HL-60 (cell line): ENCODE results near the gene TNFRSF8.

Experiments
- DNase-seq, 2 experiments: peaks; one replicate each; pipeline ENCODE4 v3.0.0-alpha.2; 2010 to 2020; ENCODE audit warnings: low read depth in 1 of 2, low spot score in 1 of 2
- H3K27ac ChIP-seq: fragments of 250-450 bp; sonication (Bioruptor Pico); replicated peaks from 2 replicates; pipeline ENCODE4 v1.5.1; 2020; ENCODE audit warnings: mild to moderate bottlenecking, moderate library complexity
- H3K27me3 ChIP-seq: fragments of 250-450 bp; sonication (Bioruptor Pico); 2 replicates; pipeline ENCODE4 v1.5.1; 2021; ENCODE audit warnings: mild to moderate bottlenecking, moderate library complexity; ENCODE audit not compliant: insufficient read depth, poor library complexity, severe bottlenecking
- H3K4me3 ChIP-seq: replicated peaks from 2 replicates; pipeline ENCODE4 v1.5.1; 2011; ENCODE audit warnings: mild to moderate bottlenecking, control low read depth, low read length; ENCODE audit not compliant: insufficient read depth
- GABPA ChIP-seq: IDR thresholded peaks from 2 replicates; pipeline ENCODE4 v1.6.1; 2012; ENCODE audit warnings: low read depth
- POLR2AphosphoS5 ChIP-seq: IDR thresholded peaks from 2 replicates; pipeline ENCODE4 v1.6.1; 2012; ENCODE audit warnings: low read depth
- SPI1 ChIP-seq: IDR thresholded peaks from 2 replicates; pipeline ENCODE4 v1.6.1; 2012; ENCODE audit warnings: low read depth, mild to moderate bottlenecking, borderline replicate concordance
- TF ChIP-seq, protein P1 (sequence below): IDR thresholded peaks from 2 replicates; pipeline ENCODE4 v1.6.1; 2012; ENCODE audit warnings: low read depth; ENCODE audit not compliant: insufficient replicate concordance
- TF ChIP-seq, protein P2 (sequence below): IDR thresholded peaks from one replicate; pipeline ENCODE4 v1.5.1; 2011; ENCODE audit warnings: low read length, control low read depth, inconsistent platforms; ENCODE audit not compliant: insufficient read depth

The TNFRSF8 gene

DNA sequence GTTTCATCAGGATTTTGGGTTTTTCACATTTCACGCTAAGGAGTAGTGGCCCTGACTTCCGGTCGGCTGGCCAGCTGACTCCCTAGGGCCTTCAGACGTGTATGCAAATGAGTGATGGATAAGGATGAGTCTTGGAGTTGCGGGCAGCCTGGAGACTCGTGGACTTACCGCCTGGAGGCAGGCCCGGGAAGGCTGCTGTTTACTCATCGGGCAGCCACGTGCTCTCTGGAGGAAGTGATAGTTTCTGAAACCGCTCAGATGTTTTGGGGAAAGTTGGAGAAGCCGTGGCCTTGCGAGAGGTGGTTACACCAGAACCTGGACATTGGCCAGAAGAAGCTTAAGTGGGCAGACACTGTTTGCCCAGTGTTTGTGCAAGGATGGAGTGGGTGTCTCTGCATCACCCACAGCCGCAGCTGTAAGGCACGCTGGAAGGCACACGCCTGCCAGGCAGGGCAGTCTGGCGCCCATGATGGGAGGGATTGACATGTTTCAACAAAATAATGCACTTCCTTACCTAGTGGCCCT is 80.6 kb downstream of the TNFRSF8 start:
- DNase-seq: peak; percentile 97 to 98
- peak overlapping the region; percentile 74 for H3K27ac ChIP-seq
- no peak for TF ChIP-seq GABPA
- TF ChIP-seq, protein P1, sequence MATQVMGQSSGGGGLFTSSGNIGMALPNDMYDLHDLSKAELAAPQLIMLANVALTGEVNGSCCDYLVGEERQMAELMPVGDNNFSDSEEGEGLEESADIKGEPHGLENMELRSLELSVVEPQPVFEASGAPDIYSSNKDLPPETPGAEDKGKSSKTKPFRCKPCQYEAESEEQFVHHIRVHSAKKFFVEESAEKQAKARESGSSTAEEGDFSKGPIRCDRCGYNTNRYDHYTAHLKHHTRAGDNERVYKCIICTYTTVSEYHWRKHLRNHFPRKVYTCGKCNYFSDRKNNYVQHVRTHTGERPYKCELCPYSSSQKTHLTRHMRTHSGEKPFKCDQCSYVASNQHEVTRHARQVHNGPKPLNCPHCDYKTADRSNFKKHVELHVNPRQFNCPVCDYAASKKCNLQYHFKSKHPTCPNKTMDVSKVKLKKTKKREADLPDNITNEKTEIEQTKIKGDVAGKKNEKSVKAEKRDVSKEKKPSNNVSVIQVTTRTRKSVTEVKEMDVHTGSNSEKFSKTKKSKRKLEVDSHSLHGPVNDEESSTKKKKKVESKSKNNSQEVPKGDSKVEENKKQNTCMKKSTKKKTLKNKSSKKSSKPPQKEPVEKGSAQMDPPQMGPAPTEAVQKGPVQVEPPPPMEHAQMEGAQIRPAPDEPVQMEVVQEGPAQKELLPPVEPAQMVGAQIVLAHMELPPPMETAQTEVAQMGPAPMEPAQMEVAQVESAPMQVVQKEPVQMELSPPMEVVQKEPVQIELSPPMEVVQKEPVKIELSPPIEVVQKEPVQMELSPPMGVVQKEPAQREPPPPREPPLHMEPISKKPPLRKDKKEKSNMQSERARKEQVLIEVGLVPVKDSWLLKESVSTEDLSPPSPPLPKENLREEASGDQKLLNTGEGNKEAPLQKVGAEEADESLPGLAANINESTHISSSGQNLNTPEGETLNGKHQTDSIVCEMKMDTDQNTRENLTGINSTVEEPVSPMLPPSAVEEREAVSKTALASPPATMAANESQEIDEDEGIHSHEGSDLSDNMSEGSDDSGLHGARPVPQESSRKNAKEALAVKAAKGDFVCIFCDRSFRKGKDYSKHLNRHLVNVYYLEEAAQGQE: no peak
- TF ChIP-seq, protein P2, sequence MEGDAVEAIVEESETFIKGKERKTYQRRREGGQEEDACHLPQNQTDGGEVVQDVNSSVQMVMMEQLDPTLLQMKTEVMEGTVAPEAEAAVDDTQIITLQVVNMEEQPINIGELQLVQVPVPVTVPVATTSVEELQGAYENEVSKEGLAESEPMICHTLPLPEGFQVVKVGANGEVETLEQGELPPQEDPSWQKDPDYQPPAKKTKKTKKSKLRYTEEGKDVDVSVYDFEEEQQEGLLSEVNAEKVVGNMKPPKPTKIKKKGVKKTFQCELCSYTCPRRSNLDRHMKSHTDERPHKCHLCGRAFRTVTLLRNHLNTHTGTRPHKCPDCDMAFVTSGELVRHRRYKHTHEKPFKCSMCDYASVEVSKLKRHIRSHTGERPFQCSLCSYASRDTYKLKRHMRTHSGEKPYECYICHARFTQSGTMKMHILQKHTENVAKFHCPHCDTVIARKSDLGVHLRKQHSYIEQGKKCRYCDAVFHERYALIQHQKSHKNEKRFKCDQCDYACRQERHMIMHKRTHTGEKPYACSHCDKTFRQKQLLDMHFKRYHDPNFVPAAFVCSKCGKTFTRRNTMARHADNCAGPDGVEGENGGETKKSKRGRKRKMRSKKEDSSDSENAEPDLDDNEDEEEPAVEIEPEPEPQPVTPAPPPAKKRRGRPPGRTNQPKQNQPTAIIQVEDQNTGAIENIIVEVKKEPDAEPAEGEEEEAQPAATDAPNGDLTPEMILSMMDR: no peak
- peak; percentile 78 for TF ChIP-seq SPI1
- peak; percentile 94 for TF ChIP-seq POLR2AphosphoS5
- no peaks in the 10 kb centered on the region for H3K27me3 ChIP-seq
- H3K4me3 ChIP-seq: no peak overlapping the region

DNA sequence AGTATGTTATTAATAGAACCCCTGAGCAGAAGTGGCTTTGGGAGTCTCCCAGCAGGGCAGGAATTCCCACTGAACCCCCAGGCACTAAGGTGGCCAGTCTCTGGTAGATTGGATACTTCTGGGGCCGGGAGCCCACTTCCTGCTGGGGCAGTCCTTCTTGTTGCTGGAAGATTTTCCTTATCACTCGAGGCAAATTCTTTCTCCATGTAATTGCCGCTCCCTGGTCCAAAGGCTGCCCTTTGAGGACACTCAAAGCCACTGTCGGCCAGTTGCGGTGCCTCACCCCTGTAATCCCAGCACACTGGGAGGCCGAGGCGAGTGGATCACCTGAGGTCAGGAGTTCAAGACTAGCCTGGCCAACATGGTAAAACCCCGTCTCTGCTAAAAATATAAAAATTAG is 81.1 kb downstream of the TNFRSF8 start:
- Histone ChIP-seq H3K27ac (peak overlapping the region; percentile 74), H3K4me3 (no peak overlapping the region), H3K27me3 (no peaks in the 10 kb centered on the region)
- no peak for DNase-seq
- TF ChIP-seq, protein P2: no peak
- TF ChIP-seq, protein P1: no peak
- no peak for TF ChIP-seq POLR2AphosphoS5
- TF ChIP-seq SPI1: no peak
- no peak for TF ChIP-seq GABPA

DNA sequence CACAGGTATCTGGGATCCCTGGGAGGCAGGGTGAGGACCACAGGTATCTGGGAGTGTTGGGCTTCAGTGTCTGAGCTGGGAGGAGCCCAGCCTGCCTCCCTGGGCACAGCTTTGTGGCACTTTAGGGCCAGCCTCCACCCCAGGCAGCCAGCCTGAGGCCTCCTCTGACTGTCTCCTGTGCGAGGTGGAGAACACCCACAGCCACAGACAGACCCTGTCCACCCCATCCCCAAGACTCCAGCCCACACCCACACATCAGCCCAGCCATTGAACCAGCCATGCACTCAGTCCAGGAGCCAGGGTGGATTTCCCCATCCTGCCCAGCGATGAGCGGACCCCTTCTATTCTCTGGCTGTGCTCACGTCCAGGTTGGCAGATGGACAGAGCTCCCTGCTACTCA is 81.9 kb downstream of the TNFRSF8 start:
- Histone ChIP-seq H3K27me3 (no peaks in the 10 kb centered on the region), H3K27ac (peak overlapping the region; percentile 74), H3K4me3 (no peak overlapping the region)
- no peak for DNase-seq
- no peak for TF ChIP-seq POLR2AphosphoS5
- TF ChIP-seq, protein P2: no peak
- no peak for TF ChIP-seq SPI1
- no peak for TF ChIP-seq GABPA
- TF ChIP-seq, protein P1: no peak
